ENCODE results near the gene TPBG.

TPBG gene, protein sequence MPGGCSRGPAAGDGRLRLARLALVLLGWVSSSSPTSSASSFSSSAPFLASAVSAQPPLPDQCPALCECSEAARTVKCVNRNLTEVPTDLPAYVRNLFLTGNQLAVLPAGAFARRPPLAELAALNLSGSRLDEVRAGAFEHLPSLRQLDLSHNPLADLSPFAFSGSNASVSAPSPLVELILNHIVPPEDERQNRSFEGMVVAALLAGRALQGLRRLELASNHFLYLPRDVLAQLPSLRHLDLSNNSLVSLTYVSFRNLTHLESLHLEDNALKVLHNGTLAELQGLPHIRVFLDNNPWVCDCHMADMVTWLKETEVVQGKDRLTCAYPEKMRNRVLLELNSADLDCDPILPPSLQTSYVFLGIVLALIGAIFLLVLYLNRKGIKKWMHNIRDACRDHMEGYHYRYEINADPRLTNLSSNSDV

DNA sequence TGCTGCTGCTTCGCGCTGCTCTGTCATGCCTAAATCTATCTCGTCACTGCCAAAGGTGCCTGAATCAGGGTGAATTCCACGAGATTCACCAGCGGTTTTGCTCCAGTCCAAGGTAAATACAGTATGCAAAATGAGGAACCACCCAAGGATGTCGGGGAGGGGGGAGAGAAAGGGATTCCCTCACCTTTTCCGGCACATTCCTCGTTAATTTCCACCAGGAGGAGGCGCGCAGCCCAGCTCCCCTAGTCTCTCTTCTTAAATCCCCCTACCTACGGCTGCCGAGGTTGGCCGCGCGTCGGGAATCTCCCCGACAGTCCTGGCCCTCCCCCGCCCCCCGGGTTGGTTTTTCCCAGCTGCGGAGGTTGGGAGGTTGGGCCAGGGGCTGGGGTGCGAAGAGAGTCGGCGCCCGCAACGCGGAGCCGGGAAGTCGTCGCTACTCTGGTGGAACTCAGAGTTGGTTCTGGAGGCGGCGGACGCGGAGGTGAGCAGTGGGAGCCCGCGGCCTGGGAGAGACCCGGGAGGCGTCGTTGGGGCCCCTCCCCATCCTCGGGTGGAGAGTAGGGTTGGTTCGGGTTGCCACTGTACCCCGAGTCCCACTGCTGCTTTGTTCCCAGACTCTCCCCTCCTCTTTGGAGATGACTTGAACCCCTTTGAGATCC is at the start of gene TPBG:
TPBG (plus strand) TSS at position 390 of the 659 bp plus-strand sequence. CDS start 1,145 bp downstream, outside the sequence.
- no peak for DNase-seq (ENCODE audit: low read depth)

DNA sequence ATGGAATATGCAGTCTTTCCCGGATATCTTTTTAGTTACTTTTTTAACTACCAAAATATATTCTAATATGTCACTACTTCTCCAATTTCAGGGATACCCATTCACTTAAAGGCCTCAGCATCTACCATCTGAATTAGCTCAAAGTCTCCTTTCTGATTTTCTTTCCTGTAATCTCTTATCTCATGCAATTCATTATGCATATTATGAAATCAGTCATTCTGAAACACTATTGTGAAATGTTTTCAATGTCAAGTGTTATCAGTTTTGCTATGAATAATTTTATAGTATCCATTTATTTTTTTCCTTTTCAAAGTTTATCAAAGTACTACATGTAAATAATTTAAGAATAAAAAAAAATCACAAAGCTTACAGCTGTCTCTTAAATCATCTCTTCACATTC is 41.2 kb upstream of the TPBG start:
- DNase-seq (ENCODE audit: low read depth) = no peak

DNA sequence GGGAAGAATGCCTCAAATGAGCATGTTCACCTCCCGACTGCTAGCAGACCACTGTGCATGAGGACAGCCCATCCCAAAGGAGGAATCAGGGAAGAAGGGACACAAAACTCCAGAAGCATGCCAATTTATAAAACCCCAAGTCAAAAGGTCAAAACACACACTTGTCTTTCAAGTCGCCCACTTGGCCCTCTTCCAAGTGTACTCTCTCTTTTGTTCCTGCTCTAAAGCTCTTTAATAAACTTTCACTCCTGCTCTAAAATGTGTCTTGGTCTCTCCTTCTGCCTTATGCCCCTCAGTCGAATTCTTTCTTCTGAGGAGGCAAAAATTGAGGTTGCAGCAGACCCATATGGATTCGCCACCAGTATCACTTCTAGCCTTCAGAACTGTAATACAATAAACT is 33.9 kb upstream of the TPBG start:
- no peak for DNase-seq (ENCODE audit: low read depth)

DNA sequence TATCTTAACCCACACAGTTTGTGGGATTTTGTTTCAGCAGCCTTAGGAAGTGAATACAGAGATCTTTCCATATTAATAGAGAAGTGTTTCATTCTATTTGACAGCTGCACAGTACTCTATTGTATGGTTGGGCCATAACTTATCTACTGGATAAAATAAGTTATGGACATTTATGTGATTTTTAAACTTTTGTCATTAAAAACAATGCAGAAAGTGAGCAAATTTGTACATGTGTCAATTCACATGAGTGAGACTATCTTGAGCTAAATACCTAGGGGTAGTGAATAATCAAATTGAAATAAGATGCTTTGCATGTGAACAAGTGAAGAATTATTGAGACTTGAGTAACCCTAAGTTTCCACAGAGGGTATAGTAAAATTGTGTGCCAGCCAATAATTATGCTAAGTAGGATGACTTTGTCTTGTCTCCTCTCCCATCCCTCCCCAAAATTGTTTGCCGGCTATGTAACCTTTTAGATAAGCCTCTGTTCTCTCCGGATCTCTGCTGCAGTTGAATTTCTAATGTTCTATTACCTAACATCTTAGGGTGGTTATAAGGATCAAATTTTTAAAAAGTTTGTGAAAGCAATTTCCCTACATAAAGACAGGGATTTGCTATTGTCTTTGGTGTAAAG is 33.3 kb upstream of the TPBG start:
- no peak for DNase-seq (ENCODE audit: low read depth)

DNA sequence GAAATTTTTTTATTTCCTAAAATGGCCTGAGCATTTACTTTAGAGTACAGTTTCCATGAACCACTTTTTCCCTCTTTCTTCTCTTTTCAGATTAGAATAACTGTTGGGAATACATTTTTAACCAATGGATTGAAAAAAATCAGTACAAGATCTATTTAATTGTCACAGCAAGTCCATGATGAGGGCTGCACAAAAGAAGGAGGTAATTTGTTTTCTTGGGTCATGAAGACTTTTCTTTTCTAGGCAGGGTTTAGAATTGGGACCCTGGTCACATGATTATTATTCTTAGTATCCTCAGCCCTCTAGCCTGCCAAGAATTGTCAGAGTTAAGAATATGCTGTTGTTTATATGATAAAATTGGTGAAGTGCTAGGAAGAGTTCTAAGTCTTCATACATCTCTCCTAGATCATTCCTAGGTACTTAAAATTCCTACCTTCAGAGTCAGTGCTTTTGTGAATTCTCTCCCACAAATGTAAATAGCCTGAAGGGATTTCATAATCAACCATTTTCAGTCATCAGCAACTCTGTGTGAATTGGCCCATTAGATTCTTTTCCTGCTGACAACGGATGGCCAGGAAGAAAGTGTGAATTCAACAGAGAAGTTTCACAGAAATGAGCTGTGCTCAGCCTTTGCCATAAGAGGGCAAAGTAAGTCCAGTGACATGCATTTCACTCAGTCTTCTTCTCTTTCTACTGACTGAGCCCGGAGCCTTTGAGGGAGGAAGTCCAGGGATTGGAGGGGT is 32.4 kb upstream of the TPBG start:
- DNase-seq (ENCODE audit: low read depth) = no peak

DNA sequence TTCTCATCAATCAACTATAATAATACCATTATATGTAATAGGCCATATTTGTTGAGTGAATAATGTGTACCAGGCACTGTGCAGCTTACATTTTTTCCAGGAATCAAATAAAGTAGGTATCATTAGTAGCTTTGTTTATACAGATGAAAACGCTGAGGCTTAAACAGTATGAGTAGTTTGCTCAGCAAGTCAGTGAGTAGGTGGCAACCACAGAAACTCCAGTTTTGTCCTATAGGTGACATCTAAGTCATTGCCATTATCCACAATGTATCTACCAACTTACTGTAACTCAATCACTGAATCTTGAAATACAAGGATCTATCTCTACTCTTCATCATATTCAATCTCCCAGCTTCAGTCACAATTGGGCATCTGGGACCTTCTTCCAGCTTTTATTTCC is 29.8 kb upstream of the TPBG start:
- no peak for DNase-seq (ENCODE audit: low read depth)

DNA sequence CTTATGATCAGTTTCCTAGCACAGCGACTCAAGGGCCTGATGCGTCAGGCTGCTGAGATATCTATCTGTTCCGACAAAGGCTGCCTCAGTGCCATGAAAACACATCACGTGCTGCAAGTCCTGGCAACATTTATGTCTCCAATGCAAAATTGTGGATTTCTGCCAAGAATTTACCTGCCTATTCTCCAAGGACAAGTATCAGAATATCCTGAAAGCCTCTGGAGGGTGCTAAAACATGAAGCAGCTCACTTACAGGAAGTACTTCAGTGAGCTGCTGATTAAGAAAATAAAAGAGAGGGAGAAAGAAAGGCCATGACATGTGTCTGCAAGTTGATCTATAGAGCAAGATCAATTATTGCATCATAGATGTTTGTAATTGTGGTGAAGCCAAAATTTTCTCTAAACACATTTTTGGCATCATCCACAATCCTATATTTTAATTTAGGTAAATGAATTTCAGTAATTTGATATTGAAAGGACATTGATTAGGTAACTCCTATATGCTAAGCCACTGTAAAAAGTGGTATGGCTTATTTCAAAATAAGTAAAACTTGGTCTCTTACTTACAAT is 25.8 kb upstream of the TPBG start:
- DNase-seq (ENCODE audit: low read depth) = no peak

DNA sequence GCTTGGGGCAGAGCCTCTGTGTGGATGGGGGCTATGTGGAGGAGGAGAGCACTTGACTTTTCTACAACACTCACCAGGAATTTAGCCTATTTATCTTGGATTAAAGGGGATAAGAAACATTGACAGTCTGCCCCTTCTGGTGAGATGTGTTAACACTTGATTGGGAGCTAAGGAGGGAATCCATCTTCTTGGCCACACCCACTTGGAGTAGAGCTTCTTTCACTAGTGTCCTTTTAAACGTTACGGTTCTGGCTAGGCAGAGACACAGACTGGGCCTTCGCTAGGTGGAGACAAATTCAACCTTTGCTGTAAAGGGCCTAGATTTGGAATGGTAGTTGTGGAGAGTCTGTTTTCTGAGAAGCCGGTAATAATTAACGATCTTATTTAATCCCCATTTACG is 15.5 kb upstream of the TPBG start:
- DNase-seq (ENCODE audit: low read depth) = no peak

DNA sequence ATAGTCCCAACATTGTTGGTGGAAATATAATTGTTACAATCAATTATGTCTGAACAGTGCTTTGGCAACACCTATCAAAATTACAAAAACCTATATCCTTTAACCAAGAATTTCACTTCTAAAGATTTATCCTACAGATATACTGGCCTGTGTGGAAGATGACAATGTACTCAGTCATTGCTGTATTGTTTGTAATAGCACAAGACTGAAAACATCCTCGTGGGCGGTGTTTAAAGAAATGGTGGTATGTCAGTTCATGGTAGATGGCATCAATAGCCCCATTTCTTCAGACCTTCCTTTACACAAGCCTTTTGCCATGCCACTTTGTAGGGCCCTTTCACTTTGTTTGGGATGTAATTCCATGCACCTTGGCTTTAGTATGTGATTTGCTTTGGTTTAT is 9.8 kb upstream of the TPBG start:
- no peak for DNase-seq (ENCODE audit: low read depth)

DNA sequence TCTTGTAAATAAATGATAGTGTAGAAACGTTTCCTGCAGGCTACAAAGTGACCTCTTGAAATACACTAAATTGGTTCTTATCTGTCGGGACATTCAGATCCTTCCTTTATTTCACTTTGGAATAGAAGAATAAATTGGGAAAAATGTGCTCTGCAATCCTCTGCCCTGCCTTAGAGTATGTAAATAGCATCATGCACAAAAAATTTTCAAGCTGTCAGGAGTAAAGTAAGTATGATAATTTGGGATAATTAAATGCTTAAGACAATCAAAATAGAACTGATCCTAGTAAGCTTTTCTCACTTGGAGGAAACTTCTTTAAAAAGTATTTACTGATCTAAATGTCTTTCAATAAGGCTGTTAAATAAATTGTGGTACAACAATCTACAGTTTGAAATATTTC is 3.1 kb upstream of the TPBG start:
- no peak for DNase-seq (ENCODE audit: low read depth)

DNA sequence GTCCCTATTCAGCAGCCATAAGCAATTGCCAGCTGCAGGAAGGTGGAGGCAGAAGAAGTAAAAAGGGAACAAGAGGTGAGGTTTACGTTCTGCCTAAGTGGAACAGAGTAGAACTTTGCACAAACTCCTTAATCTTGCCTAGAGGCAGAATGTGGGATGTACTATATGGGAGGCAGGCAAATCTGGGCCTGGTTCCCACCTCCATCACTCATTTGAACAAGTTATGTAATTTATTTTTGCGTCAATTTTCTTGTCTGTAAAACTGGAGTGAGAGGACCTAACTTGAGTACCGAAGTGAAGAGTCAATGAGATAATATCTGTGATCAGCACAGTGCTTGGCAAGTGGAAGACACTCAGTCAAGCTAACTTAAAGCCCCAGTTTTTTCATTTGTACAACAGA is 2.0 kb upstream of the TPBG start:
- DNase-seq (ENCODE audit: low read depth) = no peak

DNA sequence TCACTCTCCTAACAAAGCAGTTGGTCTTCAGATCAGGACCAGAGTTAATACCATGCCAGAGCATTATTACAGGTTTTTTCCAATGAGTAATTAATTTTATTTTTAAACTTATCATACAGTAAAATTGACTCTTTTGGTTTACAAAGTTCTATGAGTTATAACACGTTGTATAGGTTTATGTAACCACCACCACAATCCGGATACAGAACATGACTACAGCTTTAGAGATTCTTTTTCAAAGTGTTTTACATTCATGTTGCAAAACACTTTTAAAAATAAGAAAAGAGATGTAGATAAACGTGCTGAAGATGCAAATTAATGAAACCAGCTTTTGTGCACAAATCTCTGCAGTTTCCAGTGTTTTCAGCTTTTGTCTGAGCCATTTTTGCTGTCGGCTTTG is 1.5 kb upstream of the TPBG start:
- no peak for DNase-seq (ENCODE audit: low read depth)

DNA sequence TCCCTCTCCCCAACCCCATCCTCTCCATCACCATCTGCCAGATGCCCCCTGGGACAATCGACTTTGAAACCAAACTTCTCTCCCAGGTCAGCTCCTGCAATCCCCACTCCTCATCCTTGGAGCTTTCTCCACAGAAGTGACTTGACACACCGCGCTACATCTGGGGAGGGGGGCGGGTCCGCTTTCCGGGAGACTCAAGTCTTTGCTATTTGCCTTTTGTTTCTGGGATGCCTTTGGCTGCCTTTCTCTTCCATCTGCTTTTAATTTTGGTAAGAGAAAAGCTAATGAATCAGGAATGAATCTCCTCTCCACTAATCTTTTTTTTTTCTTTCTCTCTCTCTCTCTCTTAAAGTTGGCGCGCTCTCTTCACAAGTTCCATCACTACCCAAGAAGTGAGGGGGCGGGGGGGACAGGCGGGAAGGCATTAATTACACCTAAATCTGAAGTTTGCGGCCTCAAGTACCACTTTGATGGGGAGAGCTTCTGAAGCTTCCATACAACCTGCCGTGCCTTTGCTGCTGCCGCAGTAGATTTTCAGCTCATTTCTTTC is 664 bp upstream of the TPBG start:
- no peak for DNase-seq (ENCODE audit: low read depth)

DNA sequence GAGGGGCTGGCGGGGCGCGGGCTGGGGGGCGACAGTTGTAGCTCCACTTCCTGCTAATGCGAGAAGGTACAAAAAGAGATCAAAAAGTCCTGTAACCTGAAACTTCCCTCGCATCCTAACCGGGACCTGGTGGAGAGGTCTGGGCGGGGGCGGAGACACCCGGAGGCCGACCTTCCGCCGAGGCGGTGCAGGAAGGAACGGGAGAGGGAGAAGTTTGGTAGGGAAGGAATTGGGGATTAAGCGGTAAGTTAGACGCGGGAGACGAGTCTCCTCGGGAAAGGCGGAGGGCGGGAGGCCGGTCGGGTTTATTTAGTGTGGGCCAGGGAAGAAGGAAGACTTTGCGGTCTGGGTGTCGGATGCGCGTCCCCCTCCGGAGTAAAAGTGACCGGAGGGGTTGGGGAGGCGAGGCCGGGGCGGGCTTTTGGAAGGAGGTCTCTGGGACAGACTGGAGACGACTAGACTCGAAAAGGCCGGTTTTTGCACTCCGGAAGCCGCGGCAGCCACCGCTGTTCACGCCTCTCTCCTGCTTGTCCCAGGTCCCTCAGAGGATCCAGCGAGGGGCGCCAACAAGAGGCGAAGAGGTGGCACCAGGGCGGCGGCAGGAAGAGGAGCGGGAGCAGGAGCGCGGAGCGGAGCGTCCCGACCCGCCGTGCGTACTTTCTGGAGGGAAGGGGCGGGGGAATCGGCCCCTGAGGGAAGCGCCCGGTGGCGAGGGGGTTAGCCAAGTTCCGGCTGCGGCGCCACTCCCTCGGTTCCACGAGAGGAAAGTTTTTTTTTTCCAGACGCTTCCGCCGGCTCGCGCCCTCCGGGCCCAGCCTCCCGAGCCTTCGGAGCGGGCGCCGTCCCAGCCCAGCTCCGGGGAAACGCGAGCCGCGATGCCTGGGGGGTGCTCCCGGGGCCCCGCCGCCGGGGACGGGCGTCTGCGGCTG is 734 bp downstream of the TPBG start:
- no peak for DNase-seq (ENCODE audit: low read depth)

DNA sequence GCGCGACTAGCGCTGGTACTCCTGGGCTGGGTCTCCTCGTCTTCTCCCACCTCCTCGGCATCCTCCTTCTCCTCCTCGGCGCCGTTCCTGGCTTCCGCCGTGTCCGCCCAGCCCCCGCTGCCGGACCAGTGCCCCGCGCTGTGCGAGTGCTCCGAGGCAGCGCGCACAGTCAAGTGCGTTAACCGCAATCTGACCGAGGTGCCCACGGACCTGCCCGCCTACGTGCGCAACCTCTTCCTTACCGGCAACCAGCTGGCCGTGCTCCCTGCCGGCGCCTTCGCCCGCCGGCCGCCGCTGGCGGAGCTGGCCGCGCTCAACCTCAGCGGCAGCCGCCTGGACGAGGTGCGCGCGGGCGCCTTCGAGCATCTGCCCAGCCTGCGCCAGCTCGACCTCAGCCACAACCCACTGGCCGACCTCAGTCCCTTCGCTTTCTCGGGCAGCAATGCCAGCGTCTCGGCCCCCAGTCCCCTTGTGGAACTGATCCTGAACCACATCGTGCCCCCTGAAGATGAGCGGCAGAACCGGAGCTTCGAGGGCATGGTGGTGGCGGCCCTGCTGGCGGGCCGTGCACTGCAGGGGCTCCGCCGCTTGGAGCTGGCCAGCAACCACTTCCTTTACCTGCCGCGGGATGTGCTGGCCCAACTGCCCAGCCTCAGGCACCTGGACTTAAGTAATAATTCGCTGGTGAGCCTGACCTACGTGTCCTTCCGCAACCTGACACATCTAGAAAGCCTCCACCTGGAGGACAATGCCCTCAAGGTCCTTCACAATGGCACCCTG is 1.6 kb downstream of the TPBG start:
- no peak for DNase-seq (ENCODE audit: low read depth)

DNA sequence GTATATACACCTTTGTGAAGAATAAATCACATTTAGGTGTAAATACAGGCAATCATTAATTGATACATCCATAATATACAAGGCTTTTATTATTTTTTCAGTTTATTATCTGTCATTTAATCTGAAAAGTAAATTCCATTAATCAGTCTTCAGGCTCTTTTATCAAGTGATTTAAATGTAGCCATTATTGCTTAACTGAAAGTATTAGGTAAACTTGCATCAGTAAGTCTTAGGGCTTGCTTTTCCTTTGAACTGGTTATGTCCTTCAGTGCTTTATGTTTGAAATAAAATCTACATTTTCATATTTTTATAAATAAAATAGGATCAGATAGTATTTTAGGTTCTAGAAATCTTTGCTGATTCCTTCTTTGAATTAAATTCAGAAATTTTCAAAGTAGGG is 4.1 kb downstream of the TPBG start:
- DNase-seq (ENCODE audit: low read depth) = no peak

DNA sequence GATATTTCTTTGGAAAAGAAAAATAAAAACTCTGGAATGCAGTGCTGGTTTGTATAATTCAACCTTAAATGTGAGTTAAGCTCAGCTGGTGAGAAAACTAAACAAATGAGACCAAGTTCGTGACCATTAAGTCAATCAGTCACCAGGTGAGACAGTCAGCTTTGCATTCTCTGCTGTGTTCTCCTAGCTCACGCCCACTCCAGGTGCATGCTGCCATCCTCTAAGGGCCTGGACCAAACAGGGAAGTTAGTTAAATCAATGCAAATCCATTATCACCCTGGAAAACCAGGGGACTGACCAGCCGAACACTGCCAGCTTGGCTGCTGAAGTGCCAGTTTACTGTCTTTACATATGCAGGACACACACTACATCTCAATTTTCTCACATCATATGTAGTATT is 7.2 kb downstream of the TPBG start:
- DNase-seq (ENCODE audit: low read depth) = no peak

DNA sequence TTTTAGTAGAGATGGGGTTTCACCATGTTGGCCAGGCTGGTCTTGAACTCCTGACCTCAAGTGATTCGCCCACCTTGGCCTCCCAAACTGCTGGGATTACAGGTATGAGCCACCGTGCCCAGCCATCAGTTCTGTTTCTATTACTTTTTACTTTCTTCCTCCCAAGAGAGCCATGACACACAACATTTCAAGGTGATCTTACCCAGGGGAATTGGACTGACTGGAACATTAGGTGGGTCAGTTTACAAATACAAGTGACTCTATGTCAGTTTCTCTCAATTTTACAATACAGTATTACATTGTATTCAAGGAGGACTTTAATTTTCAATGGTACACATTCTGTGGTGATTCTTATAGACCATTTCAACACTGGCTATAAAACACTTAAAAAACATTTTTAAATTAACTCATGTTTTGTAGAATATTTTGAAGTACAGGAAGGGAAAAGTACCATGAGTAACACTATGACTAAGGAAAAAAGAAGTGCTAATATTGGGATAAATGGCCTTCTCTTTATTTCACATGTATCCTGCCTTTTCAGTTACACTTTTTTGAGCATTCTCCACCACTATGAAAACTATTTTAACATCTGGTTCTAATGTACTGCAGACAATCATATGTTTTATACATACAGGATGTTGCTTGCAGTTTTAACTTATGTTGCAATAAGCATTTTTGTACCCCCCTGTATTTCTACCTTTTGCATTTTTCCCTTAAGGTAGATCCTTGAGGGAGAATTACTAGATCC is 8.4 kb downstream of the TPBG start:
- no peak for DNase-seq (ENCODE audit: low read depth)

DNA sequence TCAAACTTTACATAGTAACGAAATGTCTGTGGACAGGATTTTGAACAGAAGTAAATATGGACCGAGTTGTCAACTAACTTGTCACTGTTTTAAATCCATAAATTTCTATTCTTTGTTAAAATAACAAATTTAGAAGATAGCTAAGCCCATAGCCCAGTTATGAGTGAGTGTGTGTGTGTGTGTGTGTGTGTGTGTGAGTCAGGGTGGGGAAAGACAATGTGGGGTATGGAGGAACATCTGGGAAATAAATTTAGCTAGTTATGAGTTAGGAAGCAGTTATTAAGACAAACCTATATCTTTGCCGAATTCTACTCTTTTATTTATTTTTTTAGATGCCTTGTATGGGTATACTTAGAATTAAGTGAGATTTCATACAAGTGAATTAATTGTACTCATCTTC is 9.0 kb downstream of the TPBG start:
- DNase-seq (ENCODE audit: low read depth) = no peak

Data from T-helper 22 cell (primary cell).